ENCODE results near the gene ITPKB.

ITPKB gene

GRCh38 chr1:226663327-226663704 is 75.8 kb downstream of the ITPKB start:
- DNase-seq, result no peak

GRCh38 chr1:226662642-226663326 is 76.3 kb downstream of the ITPKB start:
- no peak for DNase-seq

GRCh38 chr1:226661965-226662364 is 77.1 kb downstream of the ITPKB start:
- no peak for DNase-seq

GRCh38 chr1:226661271-226661670 is 77.8 kb downstream of the ITPKB start:
- DNase-seq, result no peak

GRCh38 chr1:226660410-226661182 is 78.5 kb downstream of the ITPKB start:
- no peak for DNase-seq

GRCh38 chr1:226659641-226660040 is 79.4 kb downstream of the ITPKB start:
- DNase-seq, result no peak

- DNase-seq, result no peak
Measured at GRCh38 chr1:226659136-226659535, 79.9 kb downstream of the ITPKB start.

- DNase-seq, result no peak
Measured at GRCh38 chr1:226658546-226659125, 80.4 kb downstream of the ITPKB start.

GRCh38 chr1:226657895-226658545 is 81.1 kb downstream of the ITPKB start:
- DNase-seq, result peak; percentile 59

- DNase-seq, result peak; percentile 82
Measured at GRCh38 chr1:226656601-226657277, 82.3 kb downstream of the ITPKB start.

GRCh38 chr1:226656201-226656600 is 82.9 kb downstream of the ITPKB start:
- DNase-seq, result peak; percentile 70

- DNase-seq, result peak; percentile 86
Measured at GRCh38 chr1:226655251-226656163, 83.6 kb downstream of the ITPKB start.

- DNase-seq, result no peak
Measured at GRCh38 chr1:226654668-226655055, 84.4 kb downstream of the ITPKB start.

- no peak for DNase-seq
Measured at GRCh38 chr1:226654046-226654667, 84.9 kb downstream of the ITPKB start.

- no peak for DNase-seq
Measured at GRCh38 chr1:226653311-226653921, 85.7 kb downstream of the ITPKB start.

GRCh38 chr1:226652613-226653012 is 86.5 kb downstream of the ITPKB start:
- no peak for DNase-seq

- no peak for DNase-seq
Measured at GRCh38 chr1:226651732-226652105, 87.4 kb downstream of the ITPKB start.

- DNase-seq, result no peak
Measured at GRCh38 chr1:226651041-226651731, 87.9 kb downstream of the ITPKB start.

- no peak for DNase-seq
Measured at GRCh38 chr1:226650236-226650841, 88.7 kb downstream of the ITPKB start.

- DNase-seq, result peak; percentile 38
Measured at GRCh38 chr1:226649780-226650179, 89.3 kb downstream of the ITPKB start.
